Measurements from ENCODE around the gene TPD52L2.
"Not testable (repeated sequence)": the region's sequence is repeated elsewhere in the genome, so short reads cannot be mapped to it uniquely, and the experiment has no call there.

TPD52L2 gene

DNA sequence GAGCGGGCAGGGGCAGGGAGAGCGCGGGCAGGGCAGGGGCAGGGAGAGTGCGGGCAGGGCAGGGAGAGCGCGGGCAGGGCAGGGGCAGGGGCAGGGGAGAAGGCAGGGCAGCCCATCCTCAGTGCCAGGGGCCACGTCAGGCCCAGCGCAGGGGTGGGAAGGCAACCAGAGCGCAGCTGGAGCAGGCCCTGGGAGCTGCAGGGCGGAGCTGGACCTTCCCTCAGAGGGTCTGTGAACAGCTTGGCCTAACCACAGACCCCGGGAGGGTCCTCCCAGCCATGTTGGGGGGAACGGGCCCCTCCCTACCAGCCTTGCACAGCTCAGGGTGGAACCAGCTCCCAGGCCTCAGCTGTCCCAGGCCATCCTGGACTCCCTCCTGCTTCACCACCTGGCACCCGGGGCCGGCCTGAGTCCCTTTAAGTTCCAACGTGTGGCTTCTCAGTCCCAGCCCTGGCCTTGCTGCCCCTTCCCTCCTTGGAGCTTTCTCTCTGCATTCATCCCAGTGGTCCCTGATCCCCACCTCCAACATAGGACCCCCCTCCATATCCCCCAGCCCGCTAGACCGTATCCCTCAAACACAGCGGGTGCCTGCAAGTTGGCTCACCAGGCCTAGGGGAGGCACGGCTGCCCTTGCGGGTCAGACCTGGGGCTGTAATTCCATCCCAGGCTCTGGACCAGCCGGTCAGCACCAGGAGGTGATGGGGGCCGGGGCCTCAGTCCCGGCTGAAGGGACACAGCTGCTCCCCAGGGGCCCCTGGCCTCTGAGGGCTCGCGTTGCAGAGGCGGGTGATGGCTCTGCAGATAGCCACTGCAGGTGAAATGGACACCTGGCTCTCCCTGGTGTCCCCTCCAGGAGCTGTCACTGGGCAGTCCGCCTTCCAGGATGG lies 28.4 kb upstream of the TPD52L2 start:
- no peak for DNase-seq

DNA sequence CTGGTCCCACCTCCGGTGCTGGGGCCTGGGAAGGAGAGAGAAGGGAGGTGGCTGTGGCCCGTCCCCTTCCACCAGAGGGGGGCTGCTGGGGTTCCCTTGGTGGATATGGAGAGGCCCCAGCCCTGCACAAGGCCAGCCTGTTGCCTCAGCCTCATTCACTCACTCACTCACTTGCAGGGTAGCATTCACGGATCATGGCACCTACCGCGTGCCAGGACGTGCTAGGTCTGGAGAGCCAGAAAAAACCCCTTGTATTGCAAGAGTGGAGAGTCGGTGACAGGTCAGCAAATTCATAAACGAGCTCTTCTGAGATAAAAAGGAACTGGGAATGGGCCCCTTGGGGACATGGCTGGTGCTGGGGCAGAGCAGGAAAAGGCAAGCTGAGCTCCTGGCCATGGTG lies 27.6 kb upstream of the TPD52L2 start:
- DNase-seq, result no peak

DNA sequence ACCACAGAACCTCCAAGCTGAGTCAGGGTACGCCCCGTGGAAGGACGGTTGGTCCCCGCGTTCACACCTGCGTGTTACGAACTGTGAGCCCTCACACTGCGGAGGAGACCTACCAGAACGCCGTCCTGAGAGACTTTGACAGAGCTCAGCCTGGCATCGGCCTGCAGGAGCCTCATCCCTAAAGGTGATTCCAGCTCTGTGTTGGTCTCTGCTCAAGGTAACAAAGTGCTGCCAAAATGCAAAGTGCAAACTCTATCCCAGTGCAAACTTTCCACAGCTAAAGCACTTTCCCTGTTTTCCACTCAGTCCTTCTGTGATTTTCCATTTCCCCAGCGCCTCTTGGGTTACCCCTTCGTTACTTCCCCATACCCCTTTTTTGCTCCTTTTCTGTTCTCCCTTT lies 25.4 kb upstream of the TPD52L2 start:
- DNase-seq, result no peak

DNA sequence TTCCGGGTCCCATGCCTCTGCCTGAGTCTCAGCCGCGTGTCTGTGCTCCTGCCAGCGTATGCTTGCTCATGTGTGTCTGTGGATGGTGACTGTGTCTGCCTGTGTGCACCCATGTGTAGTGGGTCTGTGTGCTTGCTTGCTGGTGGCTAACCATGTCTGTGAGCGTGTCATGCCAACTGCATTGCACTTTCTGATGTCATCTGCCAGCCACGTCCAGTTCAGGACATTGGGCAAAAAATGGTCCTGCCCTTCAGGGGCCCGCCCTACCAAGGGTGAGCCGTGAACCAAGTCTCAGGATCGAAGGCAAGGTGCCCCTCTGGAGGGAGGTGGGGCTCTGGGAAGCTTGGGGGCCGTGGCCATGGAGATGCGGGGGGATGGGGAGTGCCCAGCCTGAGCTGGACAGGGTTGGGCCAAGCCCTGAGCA lies 24.7 kb upstream of the TPD52L2 start:
- no peak for DNase-seq

DNA sequence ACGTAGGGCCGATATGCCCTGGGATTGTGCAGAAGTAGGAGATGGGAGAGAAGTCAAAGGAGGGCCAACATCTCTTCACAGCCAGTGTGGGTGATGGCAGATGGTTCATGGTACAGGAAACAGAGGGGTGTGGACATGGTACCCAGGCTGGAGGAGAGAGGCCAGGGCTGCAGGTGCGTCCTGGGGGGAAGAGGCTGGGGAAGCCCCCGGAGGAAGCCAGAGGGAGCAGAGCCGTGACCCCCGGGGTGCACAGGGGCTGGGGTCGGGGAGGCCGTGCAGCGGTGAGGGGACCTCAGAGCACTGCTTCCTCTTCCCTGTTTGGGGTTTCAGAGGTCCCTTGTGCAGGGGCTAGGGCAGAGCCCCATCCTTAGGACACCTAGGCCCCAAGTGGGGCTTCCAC lies 22.8 kb upstream of the TPD52L2 start:
- DNase-seq, result no peak

DNA sequence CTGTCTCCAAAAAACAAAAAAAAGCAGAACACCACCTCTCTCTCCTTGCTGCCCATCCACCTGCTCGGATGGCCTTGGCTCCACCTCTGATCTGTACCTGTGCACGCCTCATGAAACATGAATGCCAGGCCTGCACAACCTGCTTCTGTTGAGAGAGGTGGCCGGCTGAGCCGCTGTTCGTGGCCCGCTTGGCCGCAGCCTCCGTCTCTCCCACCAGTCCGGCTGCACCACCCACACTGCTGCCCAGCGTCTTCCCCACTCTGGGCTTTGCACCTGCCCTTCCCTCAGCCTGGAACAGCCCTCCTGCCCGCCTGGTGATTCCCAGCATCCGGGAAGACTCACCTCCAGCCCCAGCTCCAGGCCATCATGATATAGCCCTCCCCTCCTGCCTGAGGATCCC lies 21.8 kb upstream of the TPD52L2 start:
- DNase-seq, result no peak

DNA sequence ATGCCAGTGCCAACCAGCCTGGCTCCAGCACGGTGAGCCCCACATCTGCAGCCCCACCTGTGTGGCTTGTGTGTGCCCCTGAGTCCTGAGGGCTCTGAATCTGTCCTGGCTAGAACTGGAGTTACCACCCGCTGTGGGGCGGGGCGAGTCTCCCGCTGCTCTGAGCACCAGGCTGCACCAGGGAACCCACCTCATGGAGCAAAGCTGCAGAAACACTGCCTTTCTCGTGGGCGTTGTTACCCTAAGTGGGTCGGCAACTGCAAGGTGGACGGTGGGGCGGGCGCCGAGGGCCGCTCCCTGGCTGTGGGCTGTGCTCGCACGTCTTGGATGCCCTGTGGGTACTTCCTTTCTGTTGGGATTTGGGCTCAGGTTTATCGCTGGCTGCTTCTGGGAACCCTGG lies 21.3 kb upstream of the TPD52L2 start:
- DNase-seq, result no peak

DNA sequence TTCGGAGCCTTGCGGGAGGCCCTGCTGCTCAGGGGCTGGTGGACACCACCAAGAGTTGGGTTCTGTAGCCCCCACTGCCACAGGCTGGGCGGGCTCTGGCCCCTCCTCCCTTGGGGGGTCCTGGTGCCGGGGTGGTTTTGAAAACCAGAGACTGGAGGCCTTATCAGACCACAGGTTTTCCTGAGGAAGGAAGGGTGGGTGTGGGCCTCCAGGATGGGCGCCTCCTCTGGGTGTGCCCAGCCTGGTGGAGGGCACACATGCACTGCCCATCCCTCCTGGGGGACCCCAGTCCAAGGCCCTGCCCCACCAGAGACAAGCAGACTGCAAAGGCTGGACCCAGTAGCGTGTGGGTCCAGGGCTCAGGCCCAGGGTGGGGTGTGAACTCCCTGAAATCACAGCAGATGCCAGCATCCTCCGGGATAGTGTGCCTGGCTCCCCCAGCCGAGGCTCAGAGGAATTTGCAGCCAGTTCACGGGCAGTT lies 20.5 kb upstream of the TPD52L2 start:
- no peak for DNase-seq

DNA sequence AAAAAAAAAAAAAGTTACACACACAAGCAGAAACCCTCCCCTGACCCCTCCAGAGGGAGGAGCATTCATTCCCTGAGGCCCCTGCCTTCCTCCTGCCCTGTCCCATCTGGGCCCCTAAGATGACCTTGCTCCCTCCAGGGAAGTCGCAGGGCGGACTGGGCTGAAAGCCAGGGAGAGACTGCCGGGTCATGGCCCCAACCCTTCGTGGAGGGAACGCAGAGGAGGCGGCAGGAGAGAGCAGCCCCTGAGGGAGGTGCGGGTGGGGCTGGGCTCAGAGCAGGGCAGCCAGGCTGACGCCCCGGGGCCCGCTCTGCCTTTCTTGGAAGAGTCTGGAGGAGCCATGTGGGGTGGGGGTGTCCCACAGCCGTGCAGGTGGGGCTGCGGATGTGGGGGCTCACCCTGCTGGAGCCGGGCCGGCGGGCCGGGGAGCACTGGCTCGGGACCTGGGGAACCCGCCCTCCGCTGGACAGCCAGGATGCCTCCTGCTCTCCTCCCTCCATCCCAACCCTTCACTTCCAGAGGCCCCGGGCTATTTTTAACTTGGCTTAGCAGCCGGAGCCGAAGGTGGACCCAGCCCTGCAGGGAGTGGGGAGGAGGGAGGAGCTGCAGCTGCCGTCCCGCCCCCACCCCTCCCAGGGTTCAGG lies 18.8 kb upstream of the TPD52L2 start:
- no peak for DNase-seq

DNA sequence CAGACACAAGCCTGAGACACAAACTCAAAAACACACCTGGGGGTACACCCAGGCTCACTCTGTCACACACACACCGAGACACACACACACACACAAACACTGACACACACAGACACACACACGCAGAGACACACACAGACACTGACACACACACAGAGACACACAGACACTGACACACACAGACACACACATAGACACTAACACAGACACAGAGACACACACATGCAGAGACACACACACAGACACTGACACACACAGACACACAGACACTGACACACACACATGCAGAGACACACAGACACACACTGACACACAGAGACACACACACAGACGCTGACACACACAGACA lies 18.2 kb upstream of the TPD52L2 start:
- no peak for DNase-seq

DNA sequence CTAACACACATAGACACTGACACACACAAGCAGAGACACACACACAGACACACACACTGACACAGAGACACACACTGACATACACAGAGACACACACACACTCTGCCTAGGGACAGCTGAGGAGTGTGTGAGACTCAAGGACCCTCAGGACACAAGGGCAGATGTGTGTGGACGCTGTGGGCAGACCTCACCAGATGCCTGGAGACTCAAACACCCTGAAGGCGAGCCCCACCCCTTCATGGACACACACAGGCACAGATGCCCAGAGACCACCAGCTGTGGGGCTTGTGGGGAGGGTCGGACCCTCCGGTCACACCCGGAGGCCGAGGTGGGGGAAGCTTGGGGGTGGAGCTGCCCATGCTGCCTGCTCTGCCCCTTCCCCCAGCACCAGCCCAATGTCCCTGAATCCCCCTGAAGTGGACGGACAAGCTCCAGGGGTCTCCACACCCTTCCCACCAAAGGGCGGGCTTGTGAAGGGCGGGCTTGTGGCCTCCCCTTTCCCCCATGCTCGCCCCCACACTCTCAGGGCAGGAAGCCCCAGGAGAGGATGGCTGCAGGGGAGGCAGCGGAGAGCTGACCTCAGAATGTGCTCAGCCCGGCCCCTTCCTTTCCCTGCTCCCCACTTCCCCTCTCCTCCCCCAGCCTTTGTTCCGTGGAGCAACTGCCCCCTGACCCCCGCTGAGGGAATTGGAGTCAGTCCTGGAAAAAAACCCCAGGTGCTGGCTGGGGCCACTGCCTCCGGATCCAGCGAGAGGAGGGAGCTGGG lies 17.6 kb upstream of the TPD52L2 start:
- no peak for DNase-seq

DNA sequence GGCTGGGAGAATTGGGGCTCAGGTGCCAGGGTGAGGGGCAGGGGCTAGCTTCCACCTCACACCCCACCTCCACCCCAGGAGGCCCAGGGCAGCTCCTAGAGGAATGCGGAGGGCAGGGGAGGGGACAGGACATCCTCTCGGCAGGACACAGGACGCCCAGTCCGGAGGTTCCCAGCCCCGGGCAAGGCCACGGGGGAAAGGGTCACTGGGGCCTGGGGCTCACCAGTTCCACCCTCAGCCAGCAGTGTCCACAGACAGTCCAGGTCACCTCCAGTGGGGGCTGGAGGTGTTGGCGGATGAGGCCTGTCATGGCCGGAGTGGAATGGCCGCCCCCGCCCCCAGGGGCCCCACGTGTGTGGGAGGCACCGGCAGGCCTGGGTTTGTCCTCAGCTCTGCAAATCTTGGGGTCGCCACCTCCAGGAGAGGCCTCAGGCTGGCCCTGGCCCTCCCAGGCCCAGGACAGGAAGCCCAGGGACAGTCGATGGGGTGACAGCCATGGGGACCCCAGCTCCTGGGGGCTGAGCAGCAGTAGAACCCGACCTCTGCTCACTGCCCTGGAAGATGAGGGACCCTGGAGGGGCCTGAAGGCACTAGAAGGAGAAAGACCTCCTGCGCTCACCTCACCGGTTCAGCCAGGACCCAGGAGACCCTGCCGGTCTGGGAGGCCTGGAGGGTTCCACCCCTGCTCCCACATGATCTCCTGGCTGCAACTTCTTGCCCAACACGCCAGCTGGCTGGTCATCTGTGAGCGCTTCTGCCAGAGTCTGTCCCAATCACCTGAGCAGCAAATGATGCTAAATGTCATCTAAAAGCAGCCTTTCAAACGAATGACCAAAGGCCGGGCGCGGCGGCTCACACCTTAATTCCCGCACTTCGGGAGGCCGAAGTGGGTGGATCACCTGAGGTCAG lies 16.8 kb upstream of the TPD52L2 start:
- no peak for DNase-seq

DNA sequence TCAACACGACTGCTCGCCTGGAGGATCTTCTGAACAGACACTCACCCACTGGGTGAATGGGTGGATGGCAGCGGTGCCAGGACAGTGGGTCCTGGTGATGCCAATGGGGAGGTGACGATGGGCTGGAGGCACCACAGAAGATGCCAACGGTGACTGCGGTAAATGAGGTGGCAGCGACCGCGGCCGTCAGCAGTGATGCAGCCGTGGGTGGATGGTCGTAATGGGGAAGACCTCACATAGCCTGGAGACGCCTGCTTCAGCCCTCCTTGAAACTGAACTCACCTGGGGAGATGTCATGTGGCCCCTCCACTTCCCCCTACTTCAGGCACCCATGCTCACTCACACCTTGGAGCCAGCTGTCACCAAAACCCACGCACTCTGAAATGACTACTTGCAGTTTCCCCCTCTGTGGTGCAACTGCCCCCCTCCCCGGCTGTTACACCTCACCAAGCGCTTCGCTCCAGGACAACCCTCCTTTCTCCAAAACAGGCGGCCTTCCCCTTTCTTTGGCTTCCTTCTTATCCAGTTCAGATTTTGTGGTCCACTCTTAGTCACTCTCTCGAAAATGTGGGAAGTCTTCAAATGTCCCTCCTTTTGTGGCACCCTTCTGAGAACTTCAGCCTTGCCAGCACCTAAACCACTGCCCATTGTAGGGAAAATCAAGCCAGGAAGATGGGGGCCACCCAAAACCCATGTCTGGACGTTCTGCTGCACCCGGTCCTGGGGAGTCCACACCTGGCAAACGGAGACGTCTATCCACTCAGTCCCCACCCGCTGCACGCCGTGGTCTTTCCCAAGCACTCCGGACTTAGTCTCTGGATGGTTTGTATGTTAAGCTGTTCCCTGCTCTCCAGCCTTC lies 14.2 kb upstream of the TPD52L2 start:
- DNase-seq, result no peak

DNA sequence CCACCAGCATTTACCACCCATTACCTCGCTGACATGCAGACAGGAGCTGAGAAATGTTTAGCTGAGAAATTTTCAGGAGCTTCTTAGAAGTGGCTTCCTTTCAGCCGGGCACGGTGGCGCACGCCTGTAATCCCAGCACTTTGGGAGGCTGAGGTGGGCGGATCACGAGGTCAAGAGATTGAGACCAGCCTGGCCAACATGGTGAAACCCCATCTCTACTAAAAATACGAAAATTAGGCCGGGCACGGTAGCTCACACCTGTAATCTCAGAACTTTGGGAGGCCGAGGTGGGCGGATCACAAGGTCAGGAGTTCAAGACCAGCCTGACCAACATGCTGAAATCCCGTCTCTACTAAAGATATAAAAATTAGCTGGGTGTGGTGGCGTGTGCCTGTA lies 13.5 kb upstream of the TPD52L2 start:
- DNase-seq, result not testable (repeated sequence)

DNA sequence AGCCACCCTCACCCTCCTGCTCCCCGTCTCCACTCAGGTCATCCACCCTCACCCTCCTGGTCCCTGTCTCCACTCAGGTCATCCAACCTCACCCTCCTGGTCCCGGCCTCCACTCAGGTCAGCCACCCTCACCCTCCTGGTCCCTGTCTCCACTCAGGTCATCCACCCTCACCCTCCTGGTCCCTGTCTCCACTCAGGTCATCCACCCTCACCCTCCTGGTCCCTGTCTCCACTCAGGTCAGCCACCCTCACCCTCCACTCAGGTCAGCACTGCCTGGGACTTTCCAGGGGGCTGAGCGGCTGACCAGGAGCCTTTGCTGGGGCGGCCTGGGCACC lies 11.4 kb upstream of the TPD52L2 start:
- not testable (repeated sequence) for DNase-seq

DNA sequence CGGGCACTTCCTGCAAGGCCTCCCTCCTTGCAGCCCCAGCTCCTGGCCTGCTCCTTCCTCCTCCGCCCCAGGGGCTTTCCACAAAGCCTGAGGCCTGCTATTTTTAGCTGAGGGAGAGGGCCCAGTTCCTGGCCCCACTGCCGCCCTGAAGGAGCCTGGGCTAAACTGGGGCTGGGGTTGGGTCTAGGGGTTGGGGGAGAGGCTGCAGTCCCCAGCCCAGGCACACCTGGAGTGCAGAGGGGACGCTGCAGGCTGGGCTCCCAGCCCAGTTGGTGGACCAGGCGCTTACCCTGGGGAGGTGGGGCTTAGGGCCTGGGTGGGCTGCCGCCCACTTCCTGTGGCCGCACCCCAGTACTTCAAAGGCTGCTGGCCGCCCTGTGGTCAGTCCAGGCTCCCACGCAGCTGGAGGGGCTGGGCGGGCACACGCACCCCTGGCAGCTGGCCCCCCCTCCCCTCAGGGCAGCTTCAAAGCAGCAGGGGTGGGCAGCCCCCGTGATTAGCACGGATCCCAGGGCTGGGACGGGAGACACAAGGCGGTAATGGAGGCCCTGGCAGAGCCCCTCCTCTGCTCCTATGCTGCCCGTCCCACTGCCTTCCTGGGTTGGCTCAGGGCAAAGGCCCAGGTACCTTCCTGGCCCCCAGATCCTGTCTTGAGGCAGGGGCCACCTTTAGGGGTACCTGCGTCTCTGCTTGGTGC lies 10.9 kb upstream of the TPD52L2 start:
- DNase-seq, result no peak

DNA sequence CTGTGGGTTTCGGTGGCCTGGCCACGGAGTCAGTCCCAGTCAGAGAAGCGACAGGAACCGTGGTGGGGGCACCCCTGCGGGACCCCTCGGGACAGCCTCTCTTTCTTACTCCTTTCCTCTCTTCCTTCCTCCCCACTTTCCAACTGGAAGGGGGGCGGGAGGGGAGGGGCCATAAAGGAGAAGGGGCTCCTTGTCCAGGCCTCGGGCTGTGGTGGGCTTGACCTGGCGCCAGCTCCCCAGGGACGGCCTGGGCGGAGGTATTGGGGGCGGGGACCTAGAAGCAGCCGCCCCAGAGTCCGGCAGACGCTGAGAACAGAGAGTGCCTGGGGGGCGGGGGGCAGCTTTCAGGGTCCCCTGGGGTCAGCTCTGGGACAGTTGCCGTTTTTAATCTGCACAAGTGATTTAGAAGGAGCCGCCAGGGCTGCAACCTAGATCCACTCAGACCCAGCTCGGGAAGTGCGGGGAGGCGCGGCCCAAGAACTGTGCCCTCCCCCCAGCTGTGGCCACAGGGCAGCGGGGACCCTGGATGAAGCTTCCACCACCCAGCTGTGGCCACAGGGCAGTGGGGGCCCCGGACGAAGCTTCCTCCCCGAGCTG lies 10.2 kb upstream of the TPD52L2 start:
- DNase-seq, result no peak

DNA sequence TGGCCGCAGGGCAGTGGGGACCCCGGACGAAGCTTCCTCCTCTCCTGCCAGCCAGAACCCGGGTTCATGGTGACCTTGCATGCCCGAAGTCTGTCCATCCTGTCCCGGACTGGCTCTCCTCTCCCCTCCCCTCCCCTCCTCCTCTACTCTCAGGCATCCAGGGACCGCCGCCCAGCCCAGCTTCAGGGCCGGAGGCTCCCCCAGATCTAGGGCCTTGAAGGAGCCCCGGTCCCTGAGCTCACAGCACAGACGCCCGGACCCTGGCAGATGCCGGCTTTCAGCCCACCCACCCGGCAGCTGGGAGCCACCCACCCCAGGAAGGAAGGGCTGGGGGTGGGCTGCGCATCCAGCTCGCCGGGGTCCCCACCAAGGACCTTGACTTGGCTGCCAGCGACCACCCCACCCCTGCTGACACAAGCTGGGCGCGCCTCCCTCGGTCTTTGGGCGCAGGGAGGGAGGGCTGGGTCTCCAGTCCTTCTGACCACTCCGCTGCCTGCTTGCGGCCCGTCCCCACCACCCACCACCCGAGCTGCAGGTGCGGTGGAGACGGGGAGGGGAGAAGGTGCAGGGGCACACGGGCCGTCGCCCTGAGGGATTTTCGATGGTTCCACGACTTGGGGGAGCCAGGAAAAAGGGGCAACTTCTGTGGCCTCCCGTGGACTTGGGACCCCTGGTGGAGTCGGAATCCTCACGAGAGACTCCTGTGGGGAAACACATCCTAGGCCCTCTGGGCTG lies 9.5 kb upstream of the TPD52L2 start:
- no peak for DNase-seq

DNA sequence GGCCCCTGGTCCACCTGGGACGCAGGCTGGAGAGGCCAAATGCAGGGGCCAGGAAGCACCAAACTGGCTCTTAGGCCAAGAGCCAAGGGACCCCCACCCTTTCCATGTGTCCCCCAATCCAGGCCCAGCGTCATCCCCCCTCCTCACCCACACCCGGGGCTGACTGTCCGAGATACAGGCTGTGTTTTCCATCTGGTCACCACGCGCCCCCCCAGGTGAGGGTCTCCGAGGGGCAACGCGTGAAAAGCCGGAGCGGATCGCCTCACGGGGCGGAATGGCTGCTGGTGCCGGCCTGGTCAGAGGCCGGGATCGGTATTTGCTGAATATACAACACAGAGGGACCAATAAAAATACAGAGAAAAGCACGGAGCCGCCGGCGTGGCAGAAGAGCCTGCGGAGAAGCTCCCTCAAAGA lies 9.0 kb upstream of the TPD52L2 start:
- DNase-seq, result no peak
